Activated T-cell treated with anti-CD3 and anti-CD28 coated beads for 24 hours (primary cell): ENCODE measurements around the gene GM2A.

ENCODE experiments used
- DNase-seq: peaks from one replicate; pipeline ENCODE4 v3.0.0-alpha.2; 2020; ENCODE audit warnings: low read depth

The GM2A gene

DNA sequence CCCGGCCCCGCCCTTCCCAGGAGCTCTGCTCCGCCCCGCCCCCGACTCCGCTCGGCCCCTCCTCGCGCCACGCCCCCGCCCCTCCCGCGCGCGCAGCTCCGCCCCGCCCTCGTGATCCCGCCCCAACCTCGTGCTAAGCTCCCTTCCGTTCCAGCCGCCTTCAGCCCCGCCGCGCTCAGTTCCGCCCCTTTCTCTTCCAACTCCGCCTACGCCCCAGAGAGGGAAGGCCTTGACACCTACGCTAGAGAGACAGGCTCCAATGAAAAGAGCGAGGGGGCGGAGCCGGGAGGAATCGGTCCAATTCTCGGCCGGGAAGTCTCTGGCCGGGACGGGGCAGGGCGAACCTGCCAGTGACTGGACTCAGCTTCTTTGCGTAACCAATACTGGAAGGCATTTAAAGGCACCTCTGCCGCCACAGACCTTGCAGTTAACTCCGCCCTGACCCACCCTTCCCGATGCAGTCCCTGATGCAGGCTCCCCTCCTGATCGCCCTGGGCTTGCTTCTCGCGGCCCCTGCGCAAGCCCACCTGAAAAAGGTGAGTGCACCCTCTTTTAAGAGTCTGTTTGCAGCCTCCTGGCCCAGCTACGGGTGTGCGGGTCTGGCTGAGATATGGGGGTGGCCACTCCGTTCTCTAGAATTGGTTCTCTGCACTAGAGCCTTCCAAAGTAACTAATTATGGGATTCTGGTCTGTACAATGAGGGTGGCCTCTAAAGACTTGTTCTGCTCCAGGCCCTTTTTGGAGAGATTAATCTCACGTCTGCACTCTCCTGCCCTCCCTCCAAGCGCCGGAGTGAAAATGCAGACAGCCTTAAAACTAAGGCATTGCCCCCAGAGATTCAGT is at the start of gene GM2A:
GM2A (plus strand) TSS at position 424 of the 843 bp plus-strand sequence; CDS start at position 456, 32 bp downstream.
- peak; percentile 99 for DNase-seq

DNA sequence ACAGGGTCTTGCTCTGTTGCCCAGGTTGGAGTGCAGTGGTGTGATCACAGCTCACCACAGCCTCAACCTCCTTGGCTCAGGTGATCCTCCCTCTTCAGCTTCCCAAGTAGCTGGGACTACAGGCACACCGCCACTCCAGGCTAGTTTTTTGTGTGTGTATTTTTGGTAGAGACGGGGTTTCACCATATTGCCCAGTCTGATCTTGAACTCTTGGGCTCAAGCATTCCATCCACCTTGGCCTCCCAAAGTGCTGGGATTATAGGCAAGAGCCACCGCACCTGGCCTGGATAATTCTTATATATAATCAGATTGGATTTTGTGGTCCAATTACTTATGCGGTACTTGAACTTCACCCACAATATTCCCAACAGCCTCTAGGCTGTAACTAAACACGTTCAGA is 48.9 kb upstream of the GM2A start:
- DNase-seq = no peak

DNA sequence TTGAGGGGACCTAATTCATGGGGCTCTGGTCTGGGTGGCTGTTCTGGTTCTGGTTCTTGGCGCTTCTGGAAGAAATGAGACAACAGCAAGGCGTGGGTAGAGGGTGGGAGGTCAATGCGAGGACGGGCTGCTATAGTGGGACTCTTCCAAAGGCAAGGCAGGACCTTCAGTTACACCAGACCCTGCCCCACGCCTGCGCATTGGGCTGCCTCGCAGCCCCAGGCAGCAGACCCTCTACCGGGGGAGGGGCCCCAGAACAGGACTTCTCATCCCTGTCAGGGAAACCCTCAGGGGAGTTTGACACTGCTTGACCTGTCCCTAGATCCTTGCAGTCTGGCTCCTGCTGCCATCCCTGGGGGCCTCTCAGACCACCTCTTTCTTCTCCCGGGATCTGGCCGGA is 47.6 kb upstream of the GM2A start:
- DNase-seq = no peak

DNA sequence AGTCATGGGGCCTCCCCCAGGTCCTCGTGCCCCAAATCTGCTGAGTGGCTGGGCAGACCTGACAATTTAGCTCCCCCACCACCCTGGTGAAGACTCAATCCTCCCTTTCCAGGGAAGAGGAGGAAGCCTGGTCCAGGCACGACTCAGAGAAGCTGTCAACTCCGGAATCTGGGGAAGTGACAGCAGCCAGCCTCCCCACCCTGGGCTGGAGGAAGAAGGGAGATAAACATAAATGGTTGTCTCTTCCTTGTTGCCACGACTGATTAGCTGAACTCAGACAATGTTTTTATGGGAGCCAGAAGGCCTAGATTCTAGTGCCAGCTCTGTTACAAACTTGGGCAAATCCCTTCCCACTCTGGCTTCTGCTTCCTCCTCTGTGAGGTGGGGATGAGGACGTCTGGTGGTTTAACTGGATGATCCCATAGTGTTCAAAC is 44.5 kb upstream of the GM2A start:
- DNase-seq = no peak

DNA sequence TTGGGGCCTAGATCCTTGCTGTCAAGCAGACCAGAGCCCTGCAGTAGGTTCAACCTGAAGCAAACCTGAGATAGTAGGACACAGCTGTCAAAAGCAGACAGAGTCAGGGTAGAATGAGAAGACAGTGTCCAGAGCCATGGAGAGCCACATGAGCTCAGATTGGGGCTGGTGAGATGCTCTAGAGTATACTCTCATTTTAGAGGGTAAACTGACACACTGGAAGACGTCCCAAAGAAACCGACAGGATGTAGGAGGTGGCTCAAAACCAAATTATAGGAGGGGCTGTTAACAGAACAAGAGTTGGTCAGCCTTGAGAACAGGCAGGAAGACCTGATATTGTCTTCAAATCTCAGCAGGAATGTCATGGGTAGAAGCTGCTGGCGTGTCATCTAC is 40.6 kb upstream of the GM2A start:
- DNase-seq = no peak

DNA sequence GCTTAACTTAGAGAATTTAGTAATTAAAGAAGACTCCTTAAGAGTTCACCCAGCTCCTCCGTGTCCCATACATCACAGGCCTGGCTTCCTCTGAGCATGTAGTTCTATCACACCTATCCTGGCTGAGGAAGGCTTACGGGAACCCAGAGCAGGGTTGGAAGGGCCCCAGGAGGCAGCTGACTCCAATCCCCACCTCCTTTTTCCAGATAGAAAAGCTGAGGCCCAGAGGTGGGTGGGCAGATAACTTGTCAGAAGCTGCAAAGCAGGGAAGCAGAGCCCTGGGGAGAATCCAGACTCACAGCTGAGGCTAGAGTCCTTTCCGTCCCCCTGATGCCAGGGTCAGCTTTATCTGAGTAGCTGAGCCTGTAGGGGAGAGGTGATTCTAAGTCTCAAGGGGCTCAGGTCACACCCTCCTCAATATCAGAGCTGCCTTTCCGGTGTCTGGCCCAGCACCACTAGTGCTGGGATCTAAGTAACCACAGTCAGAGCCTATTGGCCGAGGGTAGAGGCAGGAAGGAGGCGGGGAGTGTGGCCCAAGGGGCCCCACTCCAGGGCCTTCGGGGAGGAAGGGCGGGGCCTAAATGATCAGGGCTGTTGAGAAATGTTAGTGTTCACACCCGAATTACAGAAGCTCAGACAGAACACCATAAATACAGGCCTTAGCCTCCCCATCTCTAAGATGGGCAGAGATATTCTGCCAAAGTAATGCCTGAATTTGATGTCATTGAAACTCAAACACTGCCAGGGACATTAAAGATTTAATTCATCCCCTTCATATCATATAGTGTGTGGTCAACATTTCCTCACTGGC is 39.0 kb upstream of the GM2A start:
- DNase-seq = peak; percentile 78

DNA sequence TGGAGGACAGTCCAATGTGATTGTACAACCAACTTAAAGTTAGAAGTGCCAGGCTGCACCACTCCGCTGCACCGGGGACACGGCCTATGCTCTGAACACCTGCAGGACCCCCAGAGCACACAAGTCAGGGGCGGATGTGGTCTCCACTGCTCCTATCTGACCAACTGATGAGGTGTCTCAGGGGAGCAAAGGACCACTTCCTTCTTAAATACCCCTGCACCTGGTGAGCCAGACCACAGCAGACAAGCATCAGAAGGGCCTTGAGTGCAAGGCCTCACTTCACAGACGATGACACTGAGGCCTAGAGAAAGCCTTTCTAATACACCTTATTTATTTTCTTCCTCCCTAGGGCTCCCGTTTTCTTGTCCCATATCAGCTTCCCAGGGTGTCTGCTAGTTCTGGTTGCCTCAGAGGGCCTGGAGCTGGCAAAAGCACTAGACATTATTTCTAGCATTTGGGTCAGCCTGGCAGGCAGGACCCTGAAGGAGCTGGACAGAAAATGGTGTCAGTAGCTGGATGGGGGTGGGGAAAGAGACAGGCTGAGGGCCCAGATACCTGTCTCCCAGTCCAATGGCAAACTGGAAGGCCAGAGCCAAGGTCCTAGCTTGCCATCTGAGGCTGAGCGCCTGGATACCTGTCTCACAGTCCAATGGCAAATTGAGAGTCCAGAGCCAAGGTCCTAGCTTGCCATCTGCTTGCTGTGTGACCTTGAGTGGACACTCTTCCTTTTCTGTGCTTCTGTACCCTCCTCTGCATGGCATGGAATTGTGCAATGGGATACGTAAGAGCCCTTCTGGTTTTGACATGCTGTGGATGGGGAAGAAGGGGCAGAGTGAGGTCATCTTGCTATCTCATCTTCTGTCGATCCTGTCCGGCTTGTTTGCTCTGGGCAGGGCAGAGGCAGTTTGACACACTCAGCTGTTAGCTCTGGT is 38.1 kb upstream of the GM2A start:
- DNase-seq = no peak

DNA sequence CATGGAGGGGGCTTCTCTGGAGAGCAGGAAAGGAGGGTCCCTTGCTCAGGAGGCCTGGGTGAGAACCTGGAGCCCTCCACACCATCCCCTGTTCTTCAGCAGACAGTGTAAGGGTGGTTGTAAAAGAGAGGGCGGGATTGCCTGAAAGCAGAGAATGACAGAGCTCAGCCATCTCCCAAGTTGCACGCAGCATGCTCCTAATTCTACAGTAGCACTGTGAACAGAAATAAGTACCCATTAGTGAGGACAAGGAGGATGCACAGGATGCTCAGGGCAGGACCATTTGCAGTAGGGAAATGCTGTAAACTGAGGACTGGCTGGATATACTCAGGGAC is 37.5 kb upstream of the GM2A start:
- DNase-seq = no peak

DNA sequence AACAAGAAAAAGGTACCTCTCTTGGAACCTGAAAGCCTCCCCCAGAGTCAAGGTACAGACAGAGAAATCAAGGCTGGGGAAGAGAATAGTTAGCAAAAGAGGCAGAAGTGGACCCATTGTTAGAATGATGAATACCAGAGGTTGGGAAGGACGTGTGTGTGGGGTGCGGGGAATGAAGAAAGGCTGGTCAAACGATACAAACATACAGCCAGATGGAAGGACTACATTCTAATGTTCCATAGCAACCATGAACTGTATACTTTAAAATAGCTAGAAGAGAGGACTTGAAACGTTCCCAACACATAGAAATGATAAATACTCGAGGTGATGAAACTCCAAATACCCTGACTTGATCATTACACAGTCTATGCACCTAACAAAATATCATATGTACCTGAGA is 36.2 kb upstream of the GM2A start:
- no peak for DNase-seq

DNA sequence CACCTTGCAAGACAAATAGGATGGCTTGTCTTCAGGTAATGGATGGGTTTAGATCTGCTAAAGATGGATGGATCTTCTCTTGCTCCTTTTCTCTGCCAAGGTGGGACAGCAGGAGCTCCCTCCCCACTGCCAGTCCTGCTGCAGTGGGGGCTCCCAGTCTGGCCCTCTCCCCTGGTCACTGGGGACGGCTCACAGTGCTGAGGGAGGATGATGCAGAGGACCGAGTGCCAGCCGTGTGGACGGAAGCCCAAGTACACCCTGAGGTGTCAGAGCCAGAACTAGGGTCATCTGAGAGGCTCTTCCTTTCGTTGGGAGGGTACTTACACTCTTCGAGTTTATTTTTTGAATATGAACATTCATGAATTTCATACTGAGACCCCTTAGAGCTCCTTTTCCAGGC is 34.8 kb upstream of the GM2A start:
- no peak for DNase-seq

DNA sequence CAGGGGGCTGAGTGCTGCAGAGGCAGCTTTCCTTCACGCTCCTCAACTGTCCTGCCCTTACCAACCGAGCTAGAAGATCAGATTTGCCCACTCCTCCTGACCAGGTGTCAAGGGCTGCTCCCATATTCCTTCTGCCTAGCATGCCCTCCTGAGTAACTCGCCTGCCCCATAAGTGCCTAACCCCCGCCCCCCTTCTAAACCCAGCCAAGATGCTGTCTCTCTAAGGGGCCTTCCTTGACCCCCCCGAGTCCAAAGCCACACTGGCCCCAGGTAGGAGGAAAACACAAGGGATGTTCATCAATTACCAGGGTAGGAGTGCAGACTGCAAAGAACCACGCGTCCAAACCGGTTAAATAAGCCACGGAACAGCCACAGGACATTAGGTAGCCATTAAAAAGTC is 33.8 kb upstream of the GM2A start:
- no peak for DNase-seq

DNA sequence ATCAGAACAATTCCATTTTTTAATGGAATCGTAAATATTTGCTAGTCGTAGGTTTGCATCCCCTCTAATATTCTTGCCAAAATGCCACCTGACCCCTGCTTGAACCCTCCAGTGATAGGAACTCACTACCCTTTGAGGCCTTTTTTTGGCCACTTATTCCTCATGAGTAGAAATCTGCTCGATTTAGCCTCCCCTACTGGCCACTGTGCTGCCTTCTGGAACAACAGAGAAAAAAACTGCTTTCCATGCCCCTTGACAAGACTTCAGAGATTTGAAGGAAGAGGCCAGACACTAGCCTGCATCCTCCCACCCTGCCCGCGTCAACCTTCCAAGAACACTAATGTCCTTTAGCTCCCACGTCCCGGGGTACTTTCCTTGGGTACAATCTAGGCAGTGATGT is 33.2 kb upstream of the GM2A start:
- no peak for DNase-seq

DNA sequence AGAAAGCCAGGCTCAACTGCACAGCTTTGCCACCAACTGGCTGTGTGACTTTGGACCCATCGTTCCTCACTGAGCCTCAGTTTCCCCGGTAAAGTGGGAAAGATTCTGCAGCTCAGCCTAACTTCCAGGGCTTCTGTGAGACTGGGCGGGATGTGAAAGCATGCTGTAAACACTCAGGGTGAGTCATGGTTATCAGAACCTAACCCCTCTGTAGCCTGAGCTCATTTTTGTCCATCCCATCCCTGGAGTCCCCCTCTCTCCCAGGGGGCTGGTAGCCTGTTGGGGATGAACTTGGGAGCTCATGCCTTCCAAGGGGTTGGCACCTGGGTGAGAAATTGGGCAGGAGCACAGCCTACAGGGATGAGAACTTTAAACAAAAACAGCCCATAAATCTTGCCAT is 31.4 kb upstream of the GM2A start:
- no peak for DNase-seq

DNA sequence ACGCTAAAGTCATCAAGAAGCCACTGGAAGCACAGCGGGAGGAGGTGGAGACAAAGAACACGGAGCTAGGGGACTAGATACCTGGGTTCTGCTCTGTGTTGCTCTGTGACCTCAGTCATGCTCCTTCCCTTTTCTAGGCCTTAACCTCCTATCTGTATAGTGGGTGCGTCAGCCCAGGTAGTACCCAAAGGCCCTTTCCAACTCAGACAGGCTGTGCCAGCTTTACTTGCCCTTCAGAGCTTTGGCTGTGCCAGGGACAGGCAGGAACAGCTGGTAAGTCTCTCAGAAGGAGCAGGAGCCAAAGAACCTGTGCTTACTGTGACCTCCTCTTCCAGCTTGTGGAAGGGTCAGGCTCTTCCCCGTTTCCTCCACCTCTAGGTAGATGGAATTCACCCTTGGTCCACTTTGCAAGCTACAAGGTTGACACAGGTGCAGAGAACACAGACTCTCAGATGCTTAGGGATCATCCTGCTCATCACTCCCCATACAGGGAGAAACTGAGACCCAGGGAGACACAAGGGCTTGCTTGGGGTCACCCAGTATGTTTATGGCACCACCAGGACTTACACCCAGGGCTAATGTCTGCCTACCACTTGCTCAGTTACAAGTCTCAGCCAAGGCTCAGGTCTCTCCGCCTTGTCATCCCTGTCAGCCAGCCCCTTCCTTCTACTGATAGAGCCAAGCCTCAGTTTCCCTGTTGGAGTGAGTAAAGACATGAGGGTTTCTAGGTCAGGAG is 30.8 kb upstream of the GM2A start:
- DNase-seq = no peak

DNA sequence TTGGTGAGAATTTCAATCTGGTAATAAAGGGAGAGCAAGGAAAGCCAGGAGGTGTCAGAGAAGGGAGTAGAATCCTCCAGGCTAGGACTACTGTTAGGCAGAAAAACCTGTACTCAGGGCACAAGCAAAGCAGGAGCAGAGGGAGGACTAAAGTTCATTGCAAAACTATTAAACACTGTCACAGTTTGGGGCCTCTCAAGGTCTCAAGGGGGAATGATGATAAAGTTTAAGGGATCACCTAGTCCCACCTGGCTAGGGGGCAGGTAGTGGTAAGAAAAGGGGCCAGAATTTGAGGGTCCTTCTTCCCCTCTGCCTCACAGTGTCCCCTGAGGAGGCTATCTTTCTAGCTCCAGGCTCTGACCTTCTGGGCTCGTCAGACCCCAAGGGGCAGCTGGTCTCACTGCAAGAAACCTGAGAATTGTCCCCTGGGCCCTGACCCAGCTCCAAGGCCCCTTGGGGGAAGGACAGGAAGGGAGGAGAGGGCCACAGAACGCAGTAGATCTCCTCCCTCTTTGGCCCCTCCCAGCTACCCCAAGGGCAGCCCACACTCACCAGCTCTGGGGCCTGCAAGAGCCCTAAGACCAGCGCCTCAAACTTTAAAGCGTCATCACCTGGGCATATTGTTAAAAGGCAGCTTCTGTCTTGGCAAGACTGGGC is 30.1 kb upstream of the GM2A start:
- no peak for DNase-seq

DNA sequence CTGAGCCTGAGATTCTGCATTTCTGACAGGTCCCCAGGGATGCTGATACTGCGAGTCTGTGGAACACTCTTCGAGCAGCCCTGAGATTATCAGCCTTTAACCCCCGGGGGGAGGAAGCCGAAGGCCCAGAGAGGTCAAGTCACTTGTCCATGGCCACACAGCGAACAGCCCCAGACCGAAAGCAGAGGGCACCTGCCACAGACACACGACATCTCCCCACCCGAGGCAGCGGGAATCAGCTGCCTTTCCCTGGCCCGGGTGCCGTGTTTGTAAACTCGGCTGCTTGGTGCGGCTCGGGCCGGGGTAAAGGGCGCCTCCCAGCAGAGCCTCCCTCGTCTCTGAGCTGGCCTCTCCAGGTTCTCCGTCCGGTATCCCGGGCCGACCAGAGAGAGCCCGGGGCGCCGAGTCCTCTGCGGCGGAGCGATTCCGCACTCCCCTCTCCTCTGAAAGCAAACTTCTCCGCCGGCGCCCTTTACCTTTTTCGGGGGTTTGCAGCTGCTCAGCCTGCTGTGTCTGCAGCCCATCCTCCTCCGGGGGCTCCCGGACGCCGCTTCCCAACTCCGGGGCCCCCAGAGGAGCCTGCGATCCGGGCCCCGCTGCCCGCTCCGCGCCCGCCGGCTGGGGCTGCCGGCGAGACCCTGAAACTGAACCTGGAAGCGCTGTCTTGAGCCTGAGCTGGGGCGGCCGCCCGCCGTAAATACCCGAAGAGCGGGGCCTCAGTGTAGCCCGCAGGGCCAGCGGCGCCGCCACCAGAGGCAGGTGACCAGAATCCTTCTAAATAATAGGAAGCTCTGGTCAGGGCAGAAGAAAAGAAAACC is 29.3 kb upstream of the GM2A start, which contains the start of gene CCDC69:
CCDC69 (minus strand) TSS at position 646 of the 818 bp plus-strand sequence; CDS start at position 524, 122 bp downstream.
- no peak for DNase-seq

DNA sequence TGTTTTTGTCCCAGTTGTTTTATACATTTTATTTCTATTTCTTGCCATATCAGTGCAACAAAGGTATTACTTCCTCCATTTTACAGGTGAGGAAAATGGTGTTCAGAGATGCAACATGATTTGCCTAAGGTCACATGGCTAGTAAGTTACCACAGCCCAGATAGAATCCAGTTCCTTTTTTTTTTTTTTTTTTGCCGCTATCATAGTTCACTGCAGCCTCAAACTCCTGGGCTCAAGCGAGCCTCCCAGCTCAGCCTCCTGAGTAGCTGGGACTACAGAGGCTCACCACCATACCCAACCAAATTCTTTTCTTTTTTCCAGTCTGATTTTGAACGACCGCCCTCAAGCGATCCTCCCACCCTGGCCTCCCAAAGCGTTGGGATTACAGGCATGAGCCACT is 28.6 kb upstream of the GM2A start:
- DNase-seq = no peak

DNA sequence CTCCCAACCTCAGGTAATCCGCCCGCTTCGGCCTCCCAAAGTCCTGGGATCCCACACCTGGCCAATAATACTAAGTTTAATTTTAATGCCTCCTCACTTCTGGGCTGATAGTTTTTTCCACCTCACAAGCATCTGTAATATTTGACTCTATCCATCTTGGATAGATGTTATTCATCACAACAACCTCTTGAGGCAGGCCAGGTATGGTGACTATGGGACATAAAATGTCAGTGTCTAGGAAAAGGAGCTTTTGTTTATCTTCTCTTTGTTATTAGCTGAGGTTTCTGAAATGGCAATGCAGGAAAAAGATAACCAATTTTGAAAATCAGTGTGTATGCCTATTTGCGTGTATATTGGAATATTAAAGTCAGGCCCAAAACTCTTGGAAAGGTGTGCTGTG is 27.9 kb upstream of the GM2A start:
- DNase-seq = no peak

DNA sequence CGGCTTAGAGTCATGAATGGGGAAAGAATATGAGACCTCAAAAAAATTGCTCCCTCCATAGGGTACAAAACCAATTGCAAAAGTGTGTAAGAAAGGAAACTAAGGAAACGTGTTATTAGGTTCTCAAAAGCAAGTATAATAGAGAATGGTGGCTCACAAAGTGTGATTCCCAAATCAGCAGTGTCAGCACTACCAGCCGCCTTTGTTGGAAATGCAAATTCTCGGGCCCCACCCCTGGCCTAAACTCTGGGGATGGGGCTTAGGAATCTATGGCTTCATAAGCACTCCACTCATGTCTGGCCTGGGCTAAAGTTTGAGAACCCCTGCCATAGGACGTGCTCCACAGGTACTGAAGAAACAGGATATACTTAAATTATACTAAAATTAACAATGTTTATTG is 27.5 kb upstream of the GM2A start:
- no peak for DNase-seq

DNA sequence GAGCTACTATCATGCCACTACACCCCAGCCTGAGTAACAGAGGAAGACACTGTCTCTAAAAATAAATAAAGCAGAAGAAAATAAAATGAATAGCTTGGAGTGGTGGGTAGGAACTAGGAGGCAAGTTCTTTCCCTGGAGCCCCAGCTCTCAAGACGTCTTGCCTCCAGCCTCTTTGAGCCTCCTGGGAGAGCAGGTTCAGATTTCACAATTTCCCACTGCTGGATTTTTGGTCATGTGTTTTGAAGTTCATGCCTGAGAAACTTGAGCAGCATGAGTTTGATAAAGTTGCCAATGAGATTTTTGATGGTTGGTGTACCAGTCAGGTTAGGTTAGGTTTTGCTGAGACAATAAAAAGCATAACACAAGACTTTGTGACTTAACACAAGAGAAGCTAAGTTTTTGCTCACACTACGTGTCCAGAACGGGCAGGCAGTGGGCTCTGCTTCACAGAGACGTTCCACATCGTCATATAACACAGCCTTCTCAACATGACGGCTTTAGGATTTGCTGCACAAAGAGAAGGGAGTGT is 25.0 kb upstream of the GM2A start:
- no peak for DNase-seq
